ENCODE measurements around the gene ITGAD. TPM values are rescaled to one million over a fixed set of nuclear protein-coding genes. Genes with fewer than 3 reads are reported as not detected.

ITGAD gene
- total and polyA plus RNA-seq, 8 donors: 0.04 to 0.35 (median 0.24) TPM; not detected in 2

GRCh38 chr16:31395647-31396046, 2.5 kb downstream of the ITGAD start:
- H3K4me3 ChIP-seq: no peak overlapping the region
- peaks cover 0 to 3% of the 10 kb centered on the region in 2 donors for H3K9me3 ChIP-seq
- TF ChIP-seq CTCF (IDR thresholded peaks at IDR 0.05): no peak
- intact Hi-C loops (cut with DNase I): no loop called here
- no peaks in the 10 kb centered on the region for H3K36me3 ChIP-seq
- peak in 2 of 4 donors; percentile 3 to 73 for DNase-seq
- H3K27me3 ChIP-seq: peaks cover 0 to 20% of the 10 kb centered on the region in 2 donors
- peaks cover 0 to 17% of the 10 kb centered on the region in 2 donors for H3K4me1 ChIP-seq
- peak; percentile 50 for ATAC-seq
- no peak overlapping the region for H3K27ac ChIP-seq

GRCh38 chr16:31397096-31397660, 4.0 kb downstream of the ITGAD start:
- Histone ChIP-seq H3K4me3 (no peak overlapping the region), H3K9me3 (peaks cover 0 to 3% of the 10 kb centered on the region in 2 donors), H3K36me3 (no peaks in the 10 kb centered on the region), H3K27ac (no peak overlapping the region), H3K4me1 (peaks cover 0 to 19% of the 10 kb centered on the region in 2 donors), H3K27me3 (peaks cover 0 to 20% of the 10 kb centered on the region in 2 donors)
- DNase-seq: no peak
- TF ChIP-seq CTCF (IDR thresholded peaks at IDR 0.05): no peak
- no peak for ATAC-seq
- intact Hi-C loops (cut with DNase I): no loop called here

GRCh38 chr16:31397701-31398100, 4.6 kb downstream of the ITGAD start:
- Histone ChIP-seq H3K27me3 (peaks cover 0 to 20% of the 10 kb centered on the region in 2 donors), H3K36me3 (no peaks in the 10 kb centered on the region), H3K27ac (no peak overlapping the region), H3K4me1 (peaks cover 0 to 19% of the 10 kb centered on the region in 2 donors), H3K9me3 (peaks cover 0 to 3% of the 10 kb centered on the region in 2 donors), H3K4me3 (no peak overlapping the region)
- TF ChIP-seq CTCF (IDR thresholded peaks at IDR 0.05): no peak
- intact Hi-C loops (cut with DNase I): no loop called here
- ATAC-seq: no peak
- DNase-seq: no peak

GRCh38 chr16:31400191-31400590, 7.1 kb downstream of the ITGAD start:
- Histone ChIP-seq H3K27me3 (peaks cover 0 to 7% of the 10 kb centered on the region in 2 donors), H3K27ac (peak overlapping the region in 1 of 2 donors; percentile 48), H3K4me3 (no peak overlapping the region), H3K36me3 (no peaks in the 10 kb centered on the region), H3K4me1 (peaks cover 0 to 19% of the 10 kb centered on the region in 2 donors), H3K9me3 (peaks cover 0 to 3% of the 10 kb centered on the region in 2 donors)
- no peak for TF ChIP-seq CTCF (IDR thresholded peaks at IDR 0.05)
- no peak for DNase-seq
- ATAC-seq: no peak
- intact Hi-C loops (cut with DNase I): no loop called here

- H3K36me3 ChIP-seq: no peaks in the 10 kb centered on the region
- H3K9me3 ChIP-seq: peaks cover 0 to 3% of the 10 kb centered on the region in 2 donors
- H3K4me3 ChIP-seq: no peak overlapping the region
- DNase-seq: no peak
- no peak for TF ChIP-seq CTCF (IDR thresholded peaks at IDR 0.05)
- ATAC-seq: no peak
- peaks cover 0 to 7% of the 10 kb centered on the region in 2 donors for H3K27me3 ChIP-seq
- intact Hi-C loops (cut with DNase I): no loop called here
- no peak overlapping the region for H3K27ac ChIP-seq
- H3K4me1 ChIP-seq: peaks cover 0 to 19% of the 10 kb centered on the region in 2 donors
Observed at GRCh38 chr16:31401436-31401835, 8.3 kb downstream of the ITGAD start.
